SK-N-SH treated with all-trans-retinoic acid at 6 μM for 48 hours (cell line): ENCODE data around the gene DCP2.

Source experiments
- ATAC-seq: fragments of 200-7000 bp; cut with Tn5 transposase; 3 replicates; pipeline ENCODE4 v1.9.1; 2020; ENCODE audit warnings: mild to moderate bottlenecking, moderate library complexity
- ARNTL ChIP-seq: fragments of 450-650 bp; formaldehyde crosslinking; IDR thresholded peaks from 2 replicates; pipeline ENCODE4 v1.5.0; 2020; ENCODE audit warnings: low read depth, mild to moderate bottlenecking, moderate library complexity, borderline replicate concordance
- CREB5 ChIP-seq: fragments of 250-450 bp; sonication (Bioruptor Pico); IDR thresholded peaks from 2 replicates; pipeline ENCODE4 v1.5.1; 2020; ENCODE audit warnings: low read depth, mild to moderate bottlenecking, moderate library complexity
- CSDC2 ChIP-seq: fragments of 250-450 bp; sonication (Bioruptor Pico); IDR thresholded peaks from 2 replicates; pipeline ENCODE4 v1.5.0; 2020; ENCODE audit warnings: mild to moderate bottlenecking, moderate library complexity
- ESRRG ChIP-seq: fragments of 250-450 bp; sonication (Bioruptor Pico); IDR thresholded peaks from 2 replicates; pipeline ENCODE4 v1.6.1; 2021; ENCODE audit warnings: mild to moderate bottlenecking
- GLIS3 ChIP-seq: fragments of 250-450 bp; sonication (Bioruptor Pico); IDR thresholded peaks from 2 replicates; pipeline ENCODE4 v1.5.0; 2020; ENCODE audit warnings: mild to moderate bottlenecking, moderate library complexity
- ISL1 ChIP-seq: fragments of 250-450 bp; sonication (Bioruptor Pico); IDR thresholded peaks from 2 replicates; pipeline ENCODE4 v2.1.2; 2022; ENCODE audit warnings: mild to moderate bottlenecking, moderate library complexity
- OSR1 ChIP-seq: fragments of 250-450 bp; sonication (Bioruptor Pico); IDR thresholded peaks from 2 replicates; pipeline ENCODE4 v1.8.0; 2022; ENCODE audit warnings: moderate library complexity, mild to moderate bottlenecking, inconsistent platforms
- POU6F1 ChIP-seq: fragments of 250-450 bp; sonication (Bioruptor Pico); IDR thresholded peaks from 2 replicates; pipeline ENCODE4 v1.8.0; 2021; ENCODE audit warnings: low read depth, mild to moderate bottlenecking, moderate library complexity, borderline replicate concordance
- PPARA ChIP-seq: fragments of 250-450 bp; sonication (Bioruptor Pico); IDR thresholded peaks from 2 replicates; pipeline ENCODE4 v1.5.0; 2020; ENCODE audit warnings: mild to moderate bottlenecking, borderline replicate concordance
- SNAI2 ChIP-seq: fragments of 250-450 bp; sonication (Bioruptor Pico); IDR thresholded peaks from 2 replicates; pipeline ENCODE4 v1.5.0; 2020; ENCODE audit warnings: mild to moderate bottlenecking, moderate library complexity
- TCF4 ChIP-seq: fragments of 250-450 bp; sonication (Bioruptor Pico); IDR thresholded peaks from 2 replicates; pipeline ENCODE4 v1.8.0; 2021; ENCODE audit warnings: mild to moderate bottlenecking, moderate library complexity, borderline replicate concordance
- TOX ChIP-seq: fragments of 250-450 bp; sonication (Bioruptor Pico); IDR thresholded peaks from 2 replicates; pipeline ENCODE4 v1.8.0; 2021; ENCODE audit warnings: mild to moderate bottlenecking, moderate library complexity, borderline replicate concordance
- ZC3H10 ChIP-seq: fragments of 250-450 bp; sonication (Bioruptor Pico); IDR thresholded peaks from 2 replicates; pipeline ENCODE4 v1.5.1; 2021; ENCODE audit warnings: mild to moderate bottlenecking, moderate library complexity
- ZFP3 ChIP-seq: fragments of 250-450 bp; sonication (Bioruptor Pico); IDR thresholded peaks from 2 replicates; pipeline ENCODE4 v1.5.0; 2020; ENCODE audit warnings: mild to moderate bottlenecking, moderate library complexity
- ZFP30 ChIP-seq: fragments of 450-650 bp; formaldehyde crosslinking; IDR thresholded peaks from 2 replicates; pipeline ENCODE4 v1.5.0; 2022; ENCODE audit warnings: mild to moderate bottlenecking, moderate library complexity
- ZNF565 ChIP-seq: fragments of 450-650 bp; formaldehyde crosslinking; conservative IDR thresholded peaks from 2 replicates; pipeline ENCODE4 v1.5.0; 2020; ENCODE audit warnings: low read depth, mild to moderate bottlenecking, moderate library complexity
- ZNF70 ChIP-seq: fragments of 450-650 bp; formaldehyde crosslinking; IDR thresholded peaks from 2 replicates; pipeline ENCODE4 v1.5.0; 2020; ENCODE audit warnings: mild to moderate bottlenecking, moderate library complexity
- ZNF8 ChIP-seq: fragments of 450-650 bp; formaldehyde crosslinking; IDR thresholded peaks from 2 replicates; pipeline ENCODE4 v1.5.0; 2020; ENCODE audit warnings: mild to moderate bottlenecking, moderate library complexity
- TF ChIP-seq, protein P1 (sequence below): fragments of 250-450 bp; sonication (Bioruptor Pico); IDR thresholded peaks from 2 replicates; pipeline ENCODE4 v1.5.1; 2021; ENCODE audit warnings: mild to moderate bottlenecking, moderate library complexity
- TF ChIP-seq, protein P2 (sequence below): fragments of 250-450 bp; sonication (Bioruptor Pico); IDR thresholded peaks from 2 replicates; pipeline ENCODE4 v1.8.0; 2020; ENCODE audit warnings: mild to moderate bottlenecking, moderate library complexity, borderline replicate concordance

Gene DCP2

DNA sequence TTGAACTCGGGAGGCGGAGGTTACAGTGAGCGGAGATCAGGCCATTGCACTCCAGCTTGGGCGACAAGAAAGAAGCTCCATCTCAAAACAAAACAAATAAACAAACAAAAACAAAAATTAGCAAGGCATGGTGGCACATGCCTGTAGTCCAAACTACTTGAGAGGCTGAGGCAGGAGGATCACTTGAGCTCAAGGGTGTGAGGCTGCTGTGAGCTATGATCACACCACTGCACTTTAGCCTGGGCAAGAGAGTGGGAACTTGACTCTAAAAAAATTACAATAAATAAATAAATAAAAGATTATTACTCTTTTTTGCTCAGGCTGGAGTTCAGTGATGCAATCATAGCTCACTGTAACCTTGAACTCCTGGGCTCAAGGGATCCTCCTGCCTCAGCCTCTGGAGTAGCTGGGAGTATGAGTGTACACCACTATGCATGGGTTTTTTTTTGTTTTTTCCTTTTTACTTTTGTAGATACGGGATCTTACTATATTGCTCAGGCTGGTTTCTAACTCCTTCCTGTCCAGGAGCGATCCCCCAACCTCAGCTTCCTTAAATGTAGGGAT is 9.0 kb upstream of the DCP2 start:
- no peak for ATAC-seq
- TF ChIP-seq, protein P1, sequence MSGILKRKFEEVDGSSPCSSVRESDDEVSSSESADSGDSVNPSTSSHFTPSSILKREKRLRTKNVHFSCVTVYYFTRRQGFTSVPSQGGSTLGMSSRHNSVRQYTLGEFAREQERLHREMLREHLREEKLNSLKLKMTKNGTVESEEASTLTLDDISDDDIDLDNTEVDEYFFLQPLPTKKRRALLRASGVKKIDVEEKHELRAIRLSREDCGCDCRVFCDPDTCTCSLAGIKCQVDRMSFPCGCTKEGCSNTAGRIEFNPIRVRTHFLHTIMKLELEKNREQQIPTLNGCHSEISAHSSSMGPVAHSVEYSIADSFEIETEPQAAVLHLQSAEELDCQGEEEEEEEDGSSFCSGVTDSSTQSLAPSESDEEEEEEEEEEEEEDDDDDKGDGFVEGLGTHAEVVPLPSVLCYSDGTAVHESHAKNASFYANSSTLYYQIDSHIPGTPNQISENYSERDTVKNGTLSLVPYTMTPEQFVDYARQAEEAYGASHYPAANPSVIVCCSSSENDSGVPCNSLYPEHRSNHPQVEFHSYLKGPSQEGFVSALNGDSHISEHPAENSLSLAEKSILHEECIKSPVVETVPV (CRISPR knock-in tag) = no peak
- TF ChIP-seq TOX (CRISPR knock-in tag) (no peak), ESRRG (CRISPR knock-in tag) (no peak)

DNA sequence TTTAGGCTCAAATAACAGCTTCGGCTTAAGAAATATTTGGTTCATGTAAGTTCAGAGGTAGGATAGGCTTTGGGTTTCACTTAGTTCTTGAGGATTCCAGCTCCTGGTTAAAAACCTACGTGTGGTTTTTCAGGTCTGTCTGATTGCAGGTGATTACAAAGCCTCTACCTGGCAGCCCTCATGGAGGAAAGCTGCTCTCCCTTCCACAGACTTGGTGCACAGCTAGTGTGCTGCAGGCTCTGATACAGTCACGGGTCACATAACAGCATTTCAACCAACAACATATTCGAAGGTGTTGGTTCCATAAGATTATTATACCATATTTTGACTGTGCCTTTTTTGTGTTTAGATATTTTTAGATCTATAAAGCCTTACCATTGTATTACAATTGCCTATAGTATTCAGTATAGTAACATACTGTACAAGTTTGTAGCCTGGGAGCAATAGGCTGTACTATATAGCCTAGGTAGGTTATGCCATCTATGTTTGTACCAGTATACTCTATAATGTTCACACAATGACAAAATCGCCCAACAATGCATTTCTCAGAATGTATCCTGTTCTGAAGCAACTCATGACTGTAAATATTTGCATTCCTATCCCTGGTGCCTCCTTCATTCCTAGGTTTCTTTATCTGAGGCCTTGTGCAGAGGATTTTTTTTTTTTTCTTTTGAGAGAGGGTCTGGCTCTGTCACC is 8.0 kb upstream of the DCP2 start:
- no peak for ATAC-seq

DNA sequence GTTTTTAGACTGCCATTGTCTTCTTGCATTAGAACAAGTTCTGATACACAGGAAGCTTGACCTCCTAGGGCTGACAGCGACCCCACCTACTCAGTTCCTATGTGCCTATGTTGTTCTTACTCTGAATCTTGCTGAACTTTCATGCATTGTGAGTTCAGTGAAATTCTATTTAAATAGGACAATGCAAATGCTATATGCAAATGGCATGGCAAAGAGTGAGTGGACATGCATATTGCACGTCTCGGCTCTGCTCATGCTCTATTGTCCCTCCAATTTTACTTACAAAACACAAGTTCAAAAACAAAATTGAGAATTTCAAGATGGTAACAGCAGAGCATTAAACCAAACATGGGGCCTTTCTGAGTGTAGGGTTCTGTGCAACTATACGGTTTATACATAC is 5.3 kb upstream of the DCP2 start:
- TF ChIP-seq ESRRG (CRISPR knock-in tag) = no peak
- no peak for TF ChIP-seq ZFP3 (CRISPR knock-in tag)
- no peak for TF ChIP-seq CREB5 (CRISPR knock-in tag)
- no peak for TF ChIP-seq ZNF70
- no peak for TF ChIP-seq ZC3H10 (CRISPR knock-in tag)
- TF ChIP-seq OSR1 (CRISPR knock-in tag) = no peak
- TF ChIP-seq SNAI2 (CRISPR knock-in tag) = no peak
- no peak for TF ChIP-seq POU6F1 (CRISPR knock-in tag)
- no peak for TF ChIP-seq TCF4 (CRISPR knock-in tag)
- no peak for TF ChIP-seq ARNTL
- TF ChIP-seq ZNF8 (CRISPR knock-in tag) = no peak
- no peak for TF ChIP-seq GLIS3
- TF ChIP-seq ISL1 = no peak
- no peak for TF ChIP-seq PPARA
- no peak for TF ChIP-seq ZNF565 (CRISPR knock-in tag)
- TF ChIP-seq, protein P2, sequence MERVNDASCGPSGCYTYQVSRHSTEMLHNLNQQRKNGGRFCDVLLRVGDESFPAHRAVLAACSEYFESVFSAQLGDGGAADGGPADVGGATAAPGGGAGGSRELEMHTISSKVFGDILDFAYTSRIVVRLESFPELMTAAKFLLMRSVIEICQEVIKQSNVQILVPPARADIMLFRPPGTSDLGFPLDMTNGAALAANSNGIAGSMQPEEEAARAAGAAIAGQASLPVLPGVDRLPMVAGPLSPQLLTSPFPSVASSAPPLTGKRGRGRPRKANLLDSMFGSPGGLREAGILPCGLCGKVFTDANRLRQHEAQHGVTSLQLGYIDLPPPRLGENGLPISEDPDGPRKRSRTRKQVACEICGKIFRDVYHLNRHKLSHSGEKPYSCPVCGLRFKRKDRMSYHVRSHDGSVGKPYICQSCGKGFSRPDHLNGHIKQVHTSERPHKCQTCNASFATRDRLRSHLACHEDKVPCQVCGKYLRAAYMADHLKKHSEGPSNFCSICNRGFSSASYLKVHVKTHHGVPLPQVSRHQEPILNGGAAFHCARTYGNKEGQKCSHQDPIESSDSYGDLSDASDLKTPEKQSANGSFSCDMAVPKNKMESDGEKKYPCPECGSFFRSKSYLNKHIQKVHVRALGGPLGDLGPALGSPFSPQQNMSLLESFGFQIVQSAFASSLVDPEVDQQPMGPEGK (CRISPR knock-in tag) = no peak
- ATAC-seq = no peak

More for the DNA sequence above, 8.0 kb upstream of the DCP2 start:
- TF ChIP-seq ARNTL (no peak), ZFP30 (no peak), TCF4 (CRISPR knock-in tag) (no peak), ZNF70 (no peak), CSDC2 (no peak), CREB5 (CRISPR knock-in tag) (no peak), SNAI2 (CRISPR knock-in tag) (no peak), GLIS3 (no peak)
- TF ChIP-seq, protein P2 (CRISPR knock-in tag) = no peak
